ENCODE data around the gene RBM11.

DNA sequence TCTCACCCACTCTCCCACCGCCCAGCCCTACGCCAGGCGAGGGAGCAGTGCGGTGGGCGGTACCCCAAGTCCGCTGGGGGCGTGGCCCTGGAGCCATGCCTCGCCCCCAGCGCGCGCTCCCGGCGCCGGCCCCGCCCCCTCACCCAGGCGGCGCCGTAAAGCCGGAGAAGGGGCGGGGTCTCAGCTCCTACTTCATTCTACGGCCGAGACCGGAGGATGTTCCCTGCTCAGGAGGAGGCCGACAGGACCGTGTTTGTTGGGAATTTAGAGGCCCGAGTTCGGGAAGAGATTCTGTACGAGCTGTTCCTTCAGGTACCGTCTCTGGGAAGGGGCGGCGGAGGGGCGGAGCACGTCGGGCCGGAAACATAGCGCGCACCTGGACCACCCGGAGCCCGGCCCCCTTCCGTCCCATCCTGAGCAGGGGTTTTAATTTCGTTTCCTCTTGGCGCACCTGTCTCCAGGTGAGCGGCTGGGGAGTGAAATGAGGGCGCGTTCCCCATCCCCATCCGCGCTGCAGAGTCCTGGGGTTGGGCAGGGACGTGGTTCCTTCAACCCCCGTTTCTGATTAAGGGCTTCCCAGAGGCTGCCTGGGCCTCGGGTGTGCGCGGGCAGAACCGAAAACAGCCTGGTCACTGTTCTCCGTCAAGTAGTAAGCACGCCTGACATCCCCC lies at the start of gene RBM11:
- TF ChIP-seq, protein P1, sequence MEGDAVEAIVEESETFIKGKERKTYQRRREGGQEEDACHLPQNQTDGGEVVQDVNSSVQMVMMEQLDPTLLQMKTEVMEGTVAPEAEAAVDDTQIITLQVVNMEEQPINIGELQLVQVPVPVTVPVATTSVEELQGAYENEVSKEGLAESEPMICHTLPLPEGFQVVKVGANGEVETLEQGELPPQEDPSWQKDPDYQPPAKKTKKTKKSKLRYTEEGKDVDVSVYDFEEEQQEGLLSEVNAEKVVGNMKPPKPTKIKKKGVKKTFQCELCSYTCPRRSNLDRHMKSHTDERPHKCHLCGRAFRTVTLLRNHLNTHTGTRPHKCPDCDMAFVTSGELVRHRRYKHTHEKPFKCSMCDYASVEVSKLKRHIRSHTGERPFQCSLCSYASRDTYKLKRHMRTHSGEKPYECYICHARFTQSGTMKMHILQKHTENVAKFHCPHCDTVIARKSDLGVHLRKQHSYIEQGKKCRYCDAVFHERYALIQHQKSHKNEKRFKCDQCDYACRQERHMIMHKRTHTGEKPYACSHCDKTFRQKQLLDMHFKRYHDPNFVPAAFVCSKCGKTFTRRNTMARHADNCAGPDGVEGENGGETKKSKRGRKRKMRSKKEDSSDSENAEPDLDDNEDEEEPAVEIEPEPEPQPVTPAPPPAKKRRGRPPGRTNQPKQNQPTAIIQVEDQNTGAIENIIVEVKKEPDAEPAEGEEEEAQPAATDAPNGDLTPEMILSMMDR (IDR thresholded peaks at IDR 0.05) = no peak
- TF ChIP-seq POLR2A (IDR thresholded peaks at IDR 0.05) = no peak
